DOHH2 (cell line): ENCODE measurements around the gene FSD1L.

Experiments used
- EZH2phosphoT487 ChIP-seq: fragments of 200-600 bp; sonication (generic); IDR thresholded peaks from 2 replicates; pipeline ENCODE4 v1.6.1; 2017; ENCODE audit warnings: borderline replicate concordance, mild to moderate bottlenecking, antibody characterized with exemption, low read length, moderate library complexity, mixed read lengths
- TF ChIP-seq, protein P1 (sequence below): fragments of 200-600 bp; sonication (generic); IDR thresholded peaks from one replicate; pipeline ENCODE4 v1.5.1; 2014; ENCODE audit warnings: antibody characterized with exemption, mild to moderate bottlenecking, low read depth, low read length; ENCODE audit not compliant: poor library complexity, severe bottlenecking

DNA sequence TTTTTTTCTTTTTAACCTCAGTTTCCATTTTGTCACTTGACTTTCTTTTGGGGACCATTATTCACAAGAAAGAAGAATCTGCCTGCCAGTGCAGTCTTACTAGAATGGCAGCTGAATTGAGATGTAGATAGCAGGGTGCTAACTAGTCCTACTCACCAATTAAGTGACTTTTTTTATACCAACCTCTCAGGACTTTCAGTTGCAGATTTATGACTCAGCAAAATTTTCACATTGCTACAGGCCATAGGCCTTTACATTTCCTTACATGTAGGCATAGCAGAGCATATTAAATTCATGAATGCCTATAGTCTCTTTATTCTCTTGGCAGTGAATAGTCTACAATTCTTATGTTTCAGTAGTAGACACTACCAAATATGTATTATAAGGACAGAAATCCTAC is 56.0 kb downstream of the FSD1L start:
- TF ChIP-seq, protein P1, sequence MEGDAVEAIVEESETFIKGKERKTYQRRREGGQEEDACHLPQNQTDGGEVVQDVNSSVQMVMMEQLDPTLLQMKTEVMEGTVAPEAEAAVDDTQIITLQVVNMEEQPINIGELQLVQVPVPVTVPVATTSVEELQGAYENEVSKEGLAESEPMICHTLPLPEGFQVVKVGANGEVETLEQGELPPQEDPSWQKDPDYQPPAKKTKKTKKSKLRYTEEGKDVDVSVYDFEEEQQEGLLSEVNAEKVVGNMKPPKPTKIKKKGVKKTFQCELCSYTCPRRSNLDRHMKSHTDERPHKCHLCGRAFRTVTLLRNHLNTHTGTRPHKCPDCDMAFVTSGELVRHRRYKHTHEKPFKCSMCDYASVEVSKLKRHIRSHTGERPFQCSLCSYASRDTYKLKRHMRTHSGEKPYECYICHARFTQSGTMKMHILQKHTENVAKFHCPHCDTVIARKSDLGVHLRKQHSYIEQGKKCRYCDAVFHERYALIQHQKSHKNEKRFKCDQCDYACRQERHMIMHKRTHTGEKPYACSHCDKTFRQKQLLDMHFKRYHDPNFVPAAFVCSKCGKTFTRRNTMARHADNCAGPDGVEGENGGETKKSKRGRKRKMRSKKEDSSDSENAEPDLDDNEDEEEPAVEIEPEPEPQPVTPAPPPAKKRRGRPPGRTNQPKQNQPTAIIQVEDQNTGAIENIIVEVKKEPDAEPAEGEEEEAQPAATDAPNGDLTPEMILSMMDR, result no peak
- no peak for TF ChIP-seq EZH2phosphoT487
